Left lung (tissue), 10 donors: ENCODE measurements around the gene APIP. TPM values are rescaled to one million over a fixed set of nuclear protein-coding genes. Genes with fewer than 3 reads are reported as not detected.

Source experiments
- ATAC-seq: fragments of 200-7000 bp; cut with Tn5 transposase; one replicate; pipeline ENCODE4 v1.9.1; 2020; ENCODE audit warnings: moderate library complexity
- DNase-seq, 4 donors: peaks; one replicate each; pipeline ENCODE4 v3.0.0-alpha.2; 2013 to 2020
- H3K27ac ChIP-seq, 2 donors: fragments of 200-600 bp; sonication (generic) in 1 of 2; one replicate each; pipeline versions ENCODE4 v1.5.0 to v1.8.0; 2020 to 2021
- H3K27me3 ChIP-seq, 2 donors: fragments of 200-600 bp; sonication (generic) in 1 of 2; one replicate each; pipeline versions ENCODE4 v1.5.0 to v1.8.0; 2020 to 2021
- H3K36me3 ChIP-seq, 2 donors: fragments of 200-600 bp; sonication (generic) in 1 of 2; one replicate each; pipeline versions ENCODE4 v1.5.0 to v1.8.0; 2020 to 2021
- H3K4me1 ChIP-seq, 2 donors: fragments of 200-600 bp; one replicate each; pipeline ENCODE4 v1.8.0; 2021
- H3K4me3 ChIP-seq, 2 donors: fragments of 200-600 bp; sonication (generic) in 1 of 2; one replicate each; pipeline versions ENCODE4 v1.5.0 to v1.8.0; 2020 to 2021; ENCODE audit warnings: mild to moderate bottlenecking in 1 of 2
- H3K9me3 ChIP-seq, 2 donors: fragments of 200-600 bp; sonication (generic) in 1 of 2; one replicate each; pipeline versions ENCODE4 v1.5.0 to v1.8.0; 2020 to 2021
- intact Hi-C, 2 donors: fragments of 100-400 bp; cut with DNase I; formaldehyde crosslinking; loops; one replicate each; pipeline versions ENCODE4 v1.11.2 to v1.14.2; 2022
- polyA plus RNA-seq, 6 donors: library from polyadenylated mRNA; unstranded; fragments of 120-200 nt; gene quantifications; one replicate each; pipeline ENCODE4 v1.2.1, GENCODE V29; 2013; ENCODE audit not compliant: insufficient read length in 6 of 6
- total RNA-seq, 2 donors: library from RNA; stranded (reverse); fragmentation: NEBNext Ultra II Directional; extraction: Animal tissue kit (Norgen Biotek cat#: 25700); gene quantifications; one replicate each; pipeline ENCODE4 v1.2.1, GENCODE V29; 2021
- TF ChIP-seq, protein P1 (sequence below), 2 donors: fragments of 200-600 bp; sonication (generic) in 1 of 2; IDR thresholded peaks; one replicate each; pipeline versions ENCODE4 v1.5.0 to v1.8.0; 2021; ENCODE audit warnings: antibody characterized with exemption in 2 of 2
- donor health status: DM: no; HTN: yes; CAD: no.
- donor health status: DM: no; HTN: no; CAD: no.

APIP gene
- total and polyA plus RNA-seq, 8 donors, result 26.4 to 50.4 (median 35.4) TPM

DNA sequence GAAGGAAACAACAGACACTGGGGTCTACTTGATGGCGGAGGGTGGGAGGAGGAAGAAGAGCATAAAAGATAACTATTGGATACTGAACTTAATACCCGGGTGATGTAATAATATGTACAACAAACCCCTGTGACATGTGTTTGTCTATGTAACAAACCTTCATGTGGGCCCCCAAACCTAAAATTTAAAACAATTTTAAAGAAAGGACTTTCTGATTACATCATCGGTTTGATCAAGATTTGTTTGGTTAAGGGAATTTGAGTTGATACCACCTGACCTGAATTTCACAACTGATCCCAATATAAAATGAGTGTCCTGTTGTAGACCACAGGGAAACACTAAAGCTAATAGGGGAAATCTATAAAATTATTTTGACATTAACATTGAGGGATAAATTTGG, 34.3 kb downstream of the APIP start:
- Histone ChIP-seq H3K36me3 (peaks cover 0 to 27% of the 10 kb centered on the region in 2 donors), H3K4me1 (no peaks in the 10 kb centered on the region), H3K9me3 (no peaks in the 10 kb centered on the region), H3K27me3 (no peaks in the 10 kb centered on the region), H3K4me3 (no peak overlapping the region), H3K27ac (no peak overlapping the region)
- DNase-seq (no peak), ATAC-seq (no peak)
- TF ChIP-seq, protein P1, sequence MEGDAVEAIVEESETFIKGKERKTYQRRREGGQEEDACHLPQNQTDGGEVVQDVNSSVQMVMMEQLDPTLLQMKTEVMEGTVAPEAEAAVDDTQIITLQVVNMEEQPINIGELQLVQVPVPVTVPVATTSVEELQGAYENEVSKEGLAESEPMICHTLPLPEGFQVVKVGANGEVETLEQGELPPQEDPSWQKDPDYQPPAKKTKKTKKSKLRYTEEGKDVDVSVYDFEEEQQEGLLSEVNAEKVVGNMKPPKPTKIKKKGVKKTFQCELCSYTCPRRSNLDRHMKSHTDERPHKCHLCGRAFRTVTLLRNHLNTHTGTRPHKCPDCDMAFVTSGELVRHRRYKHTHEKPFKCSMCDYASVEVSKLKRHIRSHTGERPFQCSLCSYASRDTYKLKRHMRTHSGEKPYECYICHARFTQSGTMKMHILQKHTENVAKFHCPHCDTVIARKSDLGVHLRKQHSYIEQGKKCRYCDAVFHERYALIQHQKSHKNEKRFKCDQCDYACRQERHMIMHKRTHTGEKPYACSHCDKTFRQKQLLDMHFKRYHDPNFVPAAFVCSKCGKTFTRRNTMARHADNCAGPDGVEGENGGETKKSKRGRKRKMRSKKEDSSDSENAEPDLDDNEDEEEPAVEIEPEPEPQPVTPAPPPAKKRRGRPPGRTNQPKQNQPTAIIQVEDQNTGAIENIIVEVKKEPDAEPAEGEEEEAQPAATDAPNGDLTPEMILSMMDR (IDR thresholded peaks at IDR 0.05), result no peak
- intact Hi-C loops, result no loop called here

DNA sequence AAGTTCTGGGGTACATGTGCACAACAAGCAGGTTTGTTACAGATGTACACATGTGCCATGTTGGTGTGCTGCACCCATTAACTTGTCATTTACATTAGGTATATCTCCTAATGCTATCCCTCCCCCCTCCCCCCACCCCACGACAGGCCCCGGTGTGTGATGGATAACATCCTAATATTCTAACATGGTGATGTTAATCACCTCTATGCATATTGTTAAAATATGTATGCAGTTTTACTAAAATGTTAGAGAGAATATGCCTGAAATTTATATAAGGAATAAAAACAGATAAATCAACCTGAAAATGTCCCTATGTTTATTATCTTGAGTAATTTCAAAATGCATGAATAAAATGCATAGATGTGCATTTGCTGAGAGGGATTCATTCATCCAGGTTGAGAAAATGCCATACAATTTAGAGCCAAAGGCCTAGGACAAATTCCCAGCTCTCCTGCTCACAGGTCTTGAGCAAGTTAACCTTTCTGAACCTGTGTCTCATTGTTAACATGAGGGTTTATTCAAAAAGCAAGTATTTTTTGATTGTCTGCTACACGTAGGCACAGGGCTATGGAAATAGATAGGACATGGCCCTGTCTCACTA, 38.7 kb downstream of the APIP start:
- Histone ChIP-seq H3K27me3 (no peaks in the 10 kb centered on the region), H3K36me3 (peaks cover 0 to 10% of the 10 kb centered on the region in 2 donors), H3K4me1 (no peaks in the 10 kb centered on the region), H3K9me3 (no peaks in the 10 kb centered on the region), H3K27ac (no peak overlapping the region), H3K4me3 (no peak overlapping the region)
- TF ChIP-seq, protein P1 (IDR thresholded peaks at IDR 0.05), result no peak
- no peak for DNase-seq
- intact Hi-C loops, result no loop called here
- ATAC-seq, result no peak

DNA sequence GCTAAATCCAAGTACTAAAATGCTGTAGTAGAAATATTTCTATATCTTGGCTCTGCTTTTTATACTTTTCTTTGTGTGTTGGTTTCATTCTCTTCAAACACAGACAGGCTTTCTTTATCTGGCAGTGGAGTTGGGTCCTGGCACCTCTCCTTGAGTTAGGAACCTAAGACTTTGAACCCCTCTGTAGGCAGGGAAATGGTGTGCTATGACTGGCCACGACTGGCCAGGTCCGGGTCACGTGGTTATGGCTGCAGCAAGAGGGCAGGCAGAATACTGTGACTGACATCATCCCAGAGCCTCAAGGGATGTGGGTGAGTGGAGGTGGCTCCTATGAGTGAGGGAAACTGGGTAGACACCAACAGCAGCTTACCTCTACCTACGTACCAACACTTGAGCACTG, 42.0 kb downstream of the APIP start:
- no peak overlapping the region for H3K27ac ChIP-seq
- intact Hi-C loops, result no loop called here
- DNase-seq (no peak), ATAC-seq (no peak)
- TF ChIP-seq, protein P1 (IDR thresholded peaks at IDR 0.05), result no peak
- H3K9me3 ChIP-seq, result no peaks in the 10 kb centered on the region
- H3K36me3 ChIP-seq, result no peaks in the 10 kb centered on the region
- no peak overlapping the region for H3K4me3 ChIP-seq
- H3K27me3 ChIP-seq, result no peaks in the 10 kb centered on the region
- no peaks in the 10 kb centered on the region for H3K4me1 ChIP-seq

DNA sequence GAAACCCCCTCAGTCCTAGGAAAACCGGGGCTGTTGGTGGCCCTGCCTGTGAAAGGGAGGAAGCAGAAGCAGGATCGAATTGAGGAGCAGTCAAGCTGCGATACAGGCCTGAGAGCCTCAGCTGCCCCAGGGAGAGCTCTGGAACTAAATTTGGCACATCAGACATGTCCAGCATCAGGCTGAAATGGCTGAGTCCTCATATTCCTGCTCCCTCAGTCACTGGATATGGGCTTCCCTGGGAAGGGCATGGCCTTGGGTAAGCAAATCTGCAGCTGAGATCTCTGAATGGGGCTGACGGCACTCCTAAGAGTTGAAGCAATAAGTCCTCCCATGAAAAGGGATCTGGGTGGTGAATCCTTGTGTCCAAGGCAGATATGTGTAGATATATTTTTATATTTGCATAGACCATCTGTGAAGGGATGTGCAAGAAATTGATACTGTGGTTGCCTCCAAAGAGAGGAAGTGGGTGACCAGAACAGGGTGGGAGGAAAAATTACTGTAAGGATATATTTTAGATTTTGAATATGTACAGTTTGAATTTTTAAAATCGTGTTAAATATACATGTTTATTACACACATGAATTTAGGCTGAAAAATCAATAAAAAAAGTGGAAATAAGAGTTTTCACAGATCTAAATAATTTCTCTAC, 45.5 kb downstream of the APIP start:
- Histone ChIP-seq H3K9me3 (no peaks in the 10 kb centered on the region), H3K4me1 (peaks cover 0 to 5% of the 10 kb centered on the region in 2 donors), H3K4me3 (no peak overlapping the region), H3K27ac (no peak overlapping the region), H3K27me3 (no peaks in the 10 kb centered on the region), H3K36me3 (no peaks in the 10 kb centered on the region)
- TF ChIP-seq, protein P1 (IDR thresholded peaks at IDR 0.05), result no peak
- DNase-seq (no peak), ATAC-seq (no peak)
- intact Hi-C loops, result no loop called here

DNA sequence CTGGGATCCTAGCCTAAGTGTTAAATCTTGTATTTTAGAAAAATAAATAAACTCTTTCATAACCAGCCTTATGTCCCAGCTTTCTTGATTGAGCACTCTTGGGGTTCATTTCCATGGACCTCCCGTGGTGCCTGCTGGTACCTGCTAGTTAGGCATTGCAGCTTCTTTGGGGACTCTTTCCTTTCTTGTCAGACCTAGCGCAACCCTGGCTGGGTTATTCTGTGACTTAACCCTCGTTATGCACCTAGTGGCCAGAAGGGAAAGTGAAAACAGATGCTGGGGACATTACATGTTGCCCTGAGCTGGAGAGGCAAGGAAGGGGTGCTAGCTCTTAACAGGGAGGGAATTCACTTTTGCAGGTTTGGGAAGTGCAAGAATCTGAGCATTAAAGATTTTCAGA, 46.8 kb downstream of the APIP start:
- H3K36me3 ChIP-seq, result no peaks in the 10 kb centered on the region
- TF ChIP-seq, protein P1 (IDR thresholded peaks at IDR 0.05), result no peak
- no peak overlapping the region for H3K27ac ChIP-seq
- no peak overlapping the region for H3K4me3 ChIP-seq
- H3K9me3 ChIP-seq, result no peaks in the 10 kb centered on the region
- no peaks in the 10 kb centered on the region for H3K27me3 ChIP-seq
- H3K4me1 ChIP-seq, result peaks cover 0 to 5% of the 10 kb centered on the region in 2 donors
- no peak for DNase-seq
- intact Hi-C loops, result no loop called here
- no peak for ATAC-seq
